Ovary (tissue), 3 donors: ENCODE measurements around the gene KDM8.
"Not testable (repeated sequence)": the region's sequence is repeated elsewhere in the genome, so short reads cannot be mapped to it uniquely, and the experiment has no call there.

Source experiments
- CTCF ChIP-seq, 3 donors: fragments of 450-650 bp in 2 of 3; fragments of 200-600 bp in 1 of 3; IDR thresholded peaks; one replicate each; pipeline versions ENCODE4 v1.5.1 to v1.8.0; 2016 to 2022; ENCODE audit warnings: antibody characterized with exemption in 3 of 3, mild to moderate bottlenecking in 1 of 3
- POLR2A ChIP-seq: fragments of 450-650 bp; IDR thresholded peaks from one replicate; pipeline ENCODE4 v1.6.1; 2017; ENCODE audit warnings: antibody characterized with exemption, mild to moderate bottlenecking, moderate library complexity
- donor health status: DM: no; HTN: no; CAD: no.

- TF ChIP-seq CTCF (IDR thresholded peaks at IDR 0.05); POLR2A: not testable (repeated sequence)
Measured at GRCh38 chr16:27207121-27207520, 3.8 kb downstream of the KDM8 start.
